H1 (cell line): Measurements from ENCODE around the gene DOK3. TPM values are rescaled to one million over a fixed set of nuclear protein-coding genes. Genes with fewer than 3 reads are reported as not detected.

Experiments used
- CBX5 ChIP-seq: fragments of 300-800, 300-1000 bp; sonication (generic); IDR thresholded peaks from 2 replicates; pipeline ENCODE4 v1.7.1; 2016; ENCODE audit warnings: antibody characterized with exemption, low read length, low read depth
- E2F6 ChIP-seq: IDR thresholded peaks from 2 replicates; pipeline ENCODE4 v1.6.1; 2012; ENCODE audit warnings: inconsistent platforms
- KDM5A ChIP-seq: fragments of 200-600 bp; IDR thresholded peaks from 2 replicates; pipeline ENCODE4 v1.7.1; 2012; ENCODE audit warnings: mild to moderate bottlenecking, low read length, inconsistent platforms, mixed read lengths
- SP2 ChIP-seq: IDR thresholded peaks from 2 replicates; pipeline ENCODE4 v1.6.1; 2012; ENCODE audit warnings: mild to moderate bottlenecking, low read length, inconsistent platforms
- TEAD4 ChIP-seq: IDR thresholded peaks from 2 replicates; pipeline ENCODE4 v1.6.1; 2012; ENCODE audit warnings: low read depth, low read length, inconsistent platforms, mixed read lengths
- polyA plus RNA-seq, 7 experiments: library from polyadenylated mRNA; depleted of rRNA in 3 of 7; stranded (reverse) in 5 of 7; unstranded in 2 of 7; fragments of >200 nt in 5 of 7; fragments of 200-250 nt in 2 of 7; gene quantifications; 1 replicate in 5 of 7; 2 replicates in 1 of 7; 4 replicates in 1 of 7; pipeline versions ENCODE4 v1.2.1 to v1.2.3, GENCODE V29; 2011 to 2013; ENCODE audit warnings: missing spikeins in 2 of 7, mixed read lengths in 2 of 7
- total RNA-seq: library from RNA; stranded (reverse); fragmentation: NEBNext Ultra II Directional; extraction: Animal tissue kit (Norgen Biotek cat#: 25700); gene quantifications from 2 replicates; pipeline ENCODE4 v1.2.1, GENCODE V29; 2021

The DOK3 gene
- total and polyA plus RNA-seq, 2 of the 8 experiments (the other 6 are each of a cell fraction or from before 2014, with no cell fraction given), result 4.2 to 6.4 TPM

- TF ChIP-seq TEAD4, result no peak
- no peak for TF ChIP-seq E2F6
- no peak for TF ChIP-seq CBX5
- no peak for TF ChIP-seq SP2
- TF ChIP-seq KDM5A, result no peak
Observed at GRCh38 chr5:177552839-177553455, 43.3 kb upstream of the DOK3 start (continued).
